HT-29 (cell line): ENCODE results near the gene CTNNAL1. TPM values are rescaled to one million over a fixed set of nuclear protein-coding genes. Genes with fewer than 3 reads are reported as not detected.
"Not testable (repeated sequence)": the region's sequence is repeated elsewhere in the genome, so short reads cannot be mapped to it uniquely, and the experiment has no call there.

ENCODE experiments used
- DNase-seq: peaks from one replicate; pipeline ENCODE4 v3.0.0-alpha.2; 2015; ENCODE audit warnings: low spot score
- total RNA-seq: library from RNA; depleted of rRNA; stranded (reverse); fragments of >200 nt; shearing (Covaris generic); gene quantifications from 2 replicates; pipeline ENCODE4 v1.2.3, GENCODE V29; 2014

The CTNNAL1 gene
- total RNA-seq, 1 experiment from 2014 or later: 24.7 TPM

DNA sequence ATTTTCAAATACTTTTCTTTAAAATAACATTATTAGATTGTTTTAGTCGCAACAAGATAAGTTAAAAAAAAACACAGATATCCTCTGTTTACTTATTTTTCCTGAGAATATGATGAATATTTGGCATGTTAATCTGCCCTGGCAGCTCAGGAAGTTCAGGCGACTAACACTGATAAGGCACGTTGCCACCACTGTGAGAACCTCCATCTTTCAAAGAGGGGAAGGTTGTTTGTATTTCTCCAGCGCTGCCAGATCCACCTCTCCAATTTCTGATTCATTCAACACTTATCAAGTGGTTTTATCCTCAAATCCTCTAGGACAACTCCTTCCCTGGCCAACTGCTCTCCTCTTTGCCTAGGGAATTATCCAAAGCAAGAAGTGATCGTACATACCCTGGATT, 21.8 kb downstream of the CTNNAL1 start:
- DNase-seq: no peak

DNA sequence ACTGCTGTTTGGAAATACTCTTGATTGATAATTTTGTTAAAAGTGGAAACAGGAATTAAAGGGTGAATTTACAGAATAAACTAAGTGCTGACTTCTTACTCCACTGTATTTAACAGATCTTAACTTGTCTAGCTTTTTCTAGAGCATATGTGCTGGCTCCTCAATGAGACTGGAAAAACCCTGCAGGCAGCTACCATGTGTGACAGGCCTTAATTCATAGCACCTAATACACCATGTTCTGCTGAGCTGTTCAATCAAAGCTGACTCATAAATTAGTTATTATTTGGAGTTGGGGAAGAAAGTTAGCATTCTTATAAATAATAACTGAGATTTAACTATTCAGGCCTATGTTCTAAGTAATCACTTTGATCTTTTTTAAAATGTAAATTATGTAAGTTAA, 29.4 kb downstream of the CTNNAL1 start:
- no peak for DNase-seq

GRCh38 chr9:108980893-108981292, 32.4 kb downstream of the CTNNAL1 start:
- DNase-seq: no peak

- no peak for DNase-seq
Observed at GRCh38 chr9:108978205-108978604, 35.1 kb downstream of the CTNNAL1 start.

DNA sequence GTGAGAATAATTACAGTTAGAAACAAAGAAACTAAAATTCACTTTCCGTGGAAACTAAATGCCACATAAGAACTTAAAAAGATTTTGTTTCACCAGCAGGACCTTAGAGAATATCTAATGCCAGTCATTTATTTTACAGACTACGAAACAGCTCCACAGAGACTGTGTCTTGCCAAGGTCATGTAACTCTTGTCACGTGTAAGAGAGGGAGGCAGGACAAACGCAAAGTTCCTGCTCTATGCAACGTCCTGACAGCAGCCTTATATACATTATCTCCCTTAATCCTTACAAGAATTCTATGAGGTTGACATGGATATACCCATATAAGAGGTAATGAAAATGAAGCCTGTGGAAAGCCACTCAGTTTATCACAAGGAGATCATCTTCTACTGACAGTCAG, 39.4 kb downstream of the CTNNAL1 start:
- DNase-seq: no peak

DNA sequence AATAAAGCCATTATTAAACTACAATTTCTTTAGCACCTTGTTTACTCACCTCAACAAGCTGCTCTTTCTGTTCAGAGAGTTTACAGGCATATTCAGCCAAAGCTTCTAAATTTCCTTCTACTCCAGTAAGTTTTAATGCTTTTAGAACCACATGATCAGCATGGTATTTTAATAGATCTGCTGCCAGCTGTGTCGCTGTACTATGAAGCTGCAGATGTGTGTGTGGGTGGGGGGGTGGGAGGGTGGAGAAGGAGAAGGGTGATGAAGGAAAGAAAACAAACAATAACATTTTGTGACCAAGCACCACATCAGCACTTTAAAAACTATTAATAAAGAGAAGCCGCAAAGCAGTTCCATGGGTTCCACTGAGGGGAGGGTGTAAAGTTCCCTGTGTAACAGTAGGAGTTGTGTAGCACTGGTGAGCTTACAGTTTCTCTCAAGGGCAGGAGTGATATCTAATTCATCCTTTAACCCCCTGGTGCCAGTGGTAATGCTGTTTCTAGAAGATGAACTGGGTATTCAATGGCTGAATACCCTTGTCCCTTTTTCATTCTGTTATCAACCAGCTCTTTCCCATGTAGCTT, 40.6 kb downstream of the CTNNAL1 start:
- no peak for DNase-seq

- DNase-seq: no peak
Observed at GRCh38 chr9:108972186-108972585, 41.1 kb downstream of the CTNNAL1 start.

GRCh38 chr9:108971392-108971791, 41.9 kb downstream of the CTNNAL1 start:
- not testable (repeated sequence) for DNase-seq

GRCh38 chr9:108967916-108968315, 45.4 kb downstream of the CTNNAL1 start:
- no peak for DNase-seq

- DNase-seq: no peak
Observed at GRCh38 chr9:108963459-108964143, 49.7 kb downstream of the CTNNAL1 start.

DNA sequence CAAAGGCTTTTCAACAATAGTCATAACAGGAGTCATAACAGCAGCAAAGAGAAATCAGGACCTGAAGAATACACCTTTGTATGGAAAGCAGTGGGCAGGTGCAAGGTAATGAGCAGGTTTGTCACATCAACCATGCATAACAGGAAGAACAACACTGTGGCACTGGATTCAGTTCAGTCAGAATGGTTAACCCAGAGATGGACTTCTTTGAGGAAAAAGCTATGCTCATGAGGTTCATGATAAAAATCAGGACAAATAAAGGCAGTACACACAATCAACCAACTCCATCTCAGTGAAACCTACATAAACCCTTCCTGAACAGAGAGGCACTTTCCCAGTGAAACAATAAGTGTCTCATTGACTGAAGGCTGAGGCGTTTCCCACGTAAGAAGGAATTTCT, 52.1 kb downstream of the CTNNAL1 start:
- DNase-seq: no peak

DNA sequence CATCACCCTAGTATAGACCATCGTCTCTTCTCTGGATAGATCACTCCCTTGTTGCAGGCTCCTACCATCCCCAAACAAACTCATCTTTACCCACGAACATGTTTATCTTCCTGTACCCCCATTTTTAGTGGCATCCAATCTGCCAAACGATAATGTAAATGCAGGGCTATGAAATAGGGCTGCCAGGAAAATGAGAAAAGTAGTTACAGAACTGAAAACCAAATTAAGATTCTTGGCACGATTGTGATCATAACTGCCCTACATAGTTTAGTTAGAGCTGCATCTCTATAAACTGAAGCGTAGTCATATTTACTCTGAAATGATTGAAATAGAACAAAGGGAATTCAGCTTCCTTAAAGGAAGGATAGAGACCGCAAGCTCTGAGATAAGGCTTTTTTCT, 53.0 kb downstream of the CTNNAL1 start:
- no peak for DNase-seq

- no peak for DNase-seq
Observed at GRCh38 chr9:108956631-108957026, 56.7 kb downstream of the CTNNAL1 start.

DNA sequence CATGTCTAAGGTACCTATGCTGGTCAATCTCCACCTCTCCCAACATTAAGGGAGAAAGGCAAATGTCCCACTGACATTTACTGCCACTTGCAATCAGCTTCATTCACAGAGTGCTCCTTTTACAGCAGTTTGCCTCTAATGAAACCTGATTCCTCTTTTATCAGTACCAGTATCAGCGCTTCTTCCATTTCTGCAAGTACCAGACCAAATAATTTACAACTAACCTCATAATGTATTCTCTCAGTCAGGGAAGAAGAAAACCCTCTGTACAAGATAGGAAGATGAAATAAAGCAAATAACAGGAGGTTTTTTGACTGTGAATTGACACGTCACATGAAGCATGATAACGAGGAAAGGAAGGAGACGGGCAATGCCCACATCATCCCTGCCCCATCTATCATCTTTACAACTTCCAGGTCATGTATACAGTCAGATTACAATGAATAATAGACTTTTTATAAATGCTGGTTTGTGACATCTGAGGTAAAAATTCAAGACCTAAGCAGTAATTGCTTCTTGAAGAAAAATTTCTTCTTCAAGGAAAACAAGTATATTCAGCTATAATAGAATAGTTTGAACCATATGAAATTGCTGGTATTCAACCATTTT, 57.2 kb downstream of the CTNNAL1 start:
- no peak for DNase-seq

DNA sequence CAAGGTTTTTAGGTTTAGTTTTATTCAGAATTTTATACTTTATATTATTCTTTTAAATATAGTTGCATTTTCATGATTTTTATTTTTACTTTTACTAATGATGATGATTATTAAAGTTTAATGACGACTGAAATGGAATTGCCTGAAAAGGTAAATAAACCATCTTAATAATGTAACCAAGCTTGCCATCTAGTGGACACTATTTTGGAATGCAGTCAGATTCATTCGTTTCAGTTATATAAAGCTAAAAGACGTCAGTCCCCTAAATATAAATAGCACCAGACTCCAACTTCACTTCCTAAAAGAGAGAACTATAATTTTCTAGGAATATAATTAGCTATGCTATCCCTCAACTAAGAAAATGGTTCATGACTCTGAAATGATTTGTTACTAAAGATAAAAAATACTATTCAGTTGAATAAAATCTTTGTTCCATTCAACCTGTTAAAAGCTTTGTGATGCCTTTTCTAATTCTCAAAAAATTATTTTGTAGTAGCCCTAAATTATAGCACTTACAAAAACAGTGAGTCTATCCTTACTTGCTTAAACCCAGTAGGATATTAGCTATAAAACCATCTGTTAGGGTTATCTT, 59.2 kb downstream of the CTNNAL1 start:
- DNase-seq: peak; percentile 66

DNA sequence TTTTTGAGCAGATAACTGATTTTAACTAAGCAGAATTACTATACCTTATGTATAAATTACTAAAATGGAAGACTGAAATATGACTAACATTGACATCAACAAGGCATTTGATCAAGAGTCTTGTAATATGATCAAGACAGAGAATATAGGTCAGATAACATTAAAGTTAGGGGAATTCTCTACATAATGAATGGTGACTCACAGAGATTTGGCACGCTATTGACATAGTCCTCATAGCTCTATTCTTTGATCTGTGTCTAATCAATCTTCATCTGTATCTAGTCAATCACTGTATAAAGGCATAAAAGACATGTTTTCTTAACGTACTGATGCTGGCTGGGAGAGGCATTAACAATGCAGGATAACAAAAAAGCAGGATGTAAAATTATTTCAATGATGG, 61.7 kb downstream of the CTNNAL1 start:
- DNase-seq: no peak

- no peak for DNase-seq
Observed at GRCh38 chr9:108950168-108950567, 63.1 kb downstream of the CTNNAL1 start.

DNA sequence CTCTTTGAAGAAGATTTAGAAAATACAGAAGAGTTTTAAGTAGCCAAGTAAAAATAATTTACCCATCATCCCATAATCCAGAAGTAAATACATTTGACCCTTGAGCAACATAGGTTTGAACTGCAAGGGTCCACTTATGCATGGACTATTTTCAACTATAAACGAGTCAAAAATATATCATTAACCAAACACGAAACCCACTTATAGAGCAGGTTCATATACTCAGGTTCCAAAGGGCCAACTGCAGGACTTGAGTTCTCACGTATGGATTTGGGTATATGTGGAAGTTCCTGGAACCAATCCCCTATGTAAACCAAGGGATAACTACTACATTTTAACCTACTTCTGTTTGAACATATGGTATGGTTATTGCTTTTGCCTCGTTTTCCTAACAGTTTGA, 73.3 kb downstream of the CTNNAL1 start:
- DNase-seq: no peak

DNA sequence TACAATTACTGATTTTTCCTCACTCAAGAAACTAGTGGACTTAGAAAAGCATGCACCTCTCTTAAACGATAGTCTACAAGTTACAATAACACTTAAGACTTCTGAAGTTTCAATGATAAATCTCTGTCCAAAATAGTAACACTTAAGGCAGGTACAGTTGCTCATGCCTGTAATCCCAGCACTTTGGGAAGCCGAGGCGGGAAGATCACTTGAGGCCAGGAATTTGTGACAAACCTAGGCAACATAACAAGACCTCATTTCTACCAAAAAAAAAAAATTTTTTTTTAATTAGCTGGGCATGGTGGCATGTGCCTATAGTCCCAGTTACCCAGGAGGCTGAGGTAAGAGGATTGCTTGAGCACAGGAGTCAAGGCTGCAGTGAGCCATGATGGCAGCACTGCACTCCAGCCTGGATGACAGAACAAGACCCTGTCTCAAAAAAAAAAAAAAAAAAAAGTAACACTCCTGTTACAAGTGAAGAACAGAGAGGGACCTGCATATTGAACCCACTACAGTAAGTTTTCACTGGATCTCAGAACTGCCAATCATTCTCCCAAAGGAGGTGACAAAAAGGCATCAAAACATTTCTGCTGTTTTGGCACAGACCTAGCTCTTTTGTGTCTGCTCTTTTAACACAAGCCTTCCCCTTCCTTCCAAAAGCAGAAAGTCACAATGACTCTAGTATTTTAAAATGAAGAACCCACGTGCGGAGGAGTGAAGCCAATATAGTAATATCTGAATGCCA, 75.6 kb downstream of the CTNNAL1 start:
- DNase-seq: no peak

DNA sequence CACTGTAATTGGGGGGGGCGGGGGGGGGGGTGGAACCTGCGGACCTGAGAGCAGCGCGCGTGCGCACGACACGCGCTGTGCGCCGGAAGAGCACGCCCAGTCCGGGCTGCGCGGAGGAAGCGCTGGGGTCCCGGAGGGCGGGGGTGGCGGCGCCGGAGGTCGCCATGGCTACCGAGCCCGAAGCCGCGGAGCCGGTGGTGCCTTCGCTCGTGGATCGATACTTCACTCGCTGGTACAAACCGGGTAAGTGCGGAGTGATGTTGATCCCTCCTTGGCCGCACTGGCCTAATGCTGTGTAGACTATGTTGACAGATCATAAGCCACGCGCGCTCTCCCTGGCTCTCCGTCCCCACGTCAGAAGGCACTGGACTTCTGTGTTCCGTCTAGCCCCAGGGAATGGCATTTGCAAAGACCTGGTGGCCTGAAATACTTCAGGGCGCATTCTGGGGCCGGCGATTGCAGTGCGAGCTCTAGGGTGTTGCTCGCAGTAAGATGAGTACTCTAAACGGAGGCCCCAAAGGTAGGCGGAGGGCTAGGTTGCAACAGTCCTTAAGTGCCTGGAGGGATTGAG, 78.9 kb downstream of the CTNNAL1 start, which contains the start of gene ABITRAM:
Gene ABITRAM (plus strand): TSS at position 78 of the 571 bp plus-strand sequence. CDS start 87 bp downstream, at position 165.
- peak; percentile 76 for DNase-seq

DNA sequence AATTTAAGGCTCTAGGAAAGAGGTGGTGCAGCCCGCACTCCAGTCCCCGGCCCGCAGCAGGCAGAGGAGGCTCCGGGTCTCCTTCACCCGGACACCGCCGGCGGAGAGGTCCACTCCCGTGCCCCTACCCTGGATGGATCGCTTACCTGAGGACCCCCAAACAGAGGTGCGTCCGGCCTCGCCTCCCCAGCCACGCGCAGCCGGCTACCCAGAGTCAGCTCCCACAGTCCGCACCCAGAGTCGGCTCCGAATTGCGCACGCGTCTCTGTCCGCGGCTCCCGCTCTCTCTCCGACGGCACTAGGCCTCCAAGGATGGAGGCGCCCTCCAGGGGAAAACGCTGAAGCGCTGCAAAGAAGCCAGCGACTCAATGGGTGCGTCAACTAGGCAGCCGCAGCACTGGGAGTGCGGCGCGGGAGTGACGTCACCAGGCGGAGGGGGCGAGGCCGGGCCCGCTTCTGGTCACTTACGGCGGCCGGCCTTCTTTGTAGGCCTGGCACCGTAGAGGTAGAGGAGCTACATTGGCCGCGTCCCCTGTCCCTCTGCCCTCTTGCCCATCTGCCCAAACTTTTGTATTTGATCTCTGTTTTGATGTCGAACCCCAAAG, 79.5 kb downstream of the CTNNAL1 start, which contains the start of gene ELP1:
Gene ELP1 (minus strand): TSS at position 407 of the 605 bp plus-strand sequence. CDS start 2,978 bp downstream, outside the sequence.
- DNase-seq: peak; percentile 93
